Esophagus squamous epithelium (tissue), 5 donors: ENCODE measurements around the gene MNS1. TPM values are rescaled to one million over a fixed set of nuclear protein-coding genes. Genes with fewer than 3 reads are reported as not detected.

Source experiments
- DNase-seq: peaks from one replicate; lab custom pipeline; 2025; lab: John Stamatoyannopoulos, UW
- H3K27ac ChIP-seq, 4 donors: fragments of 200-600 bp; sonication (generic); one replicate each; pipeline ENCODE4 v1.5.1; 2016 to 2019; ENCODE audit warnings: mild to moderate bottlenecking in 1 of 4
- H3K27me3 ChIP-seq, 4 donors: fragments of 200-600 bp; sonication (generic); 1 replicate in 3 of 4; 2 replicates in 1 of 4; pipeline versions ENCODE4 v1.5.1 to v1.6.0; 2017 to 2021; ENCODE audit warnings: antibody characterized with exemption in 1 of 4
- H3K36me3 ChIP-seq, 3 donors: fragments of 200-600 bp; sonication (generic); one replicate each; pipeline ENCODE4 v1.5.1; 2016 to 2019
- H3K4me1 ChIP-seq, 3 donors: fragments of 200-600 bp; sonication (generic); one replicate each; pipeline ENCODE4 v1.5.1; 2017 to 2019
- H3K4me3 ChIP-seq, 4 donors: fragments of 200-600 bp; sonication (generic); 1 replicate in 3 of 4; 2 replicates in 1 of 4; pipeline ENCODE4 v1.5.1; 2016 to 2019; ENCODE audit warnings: mild to moderate bottlenecking in 2 of 4, moderate library complexity in 1 of 4
- H3K9me3 ChIP-seq, 3 donors: fragments of 200-600 bp; sonication (generic); one replicate each; pipeline ENCODE4 v1.5.1; 2016 to 2019
- POLR2A ChIP-seq, 4 donors: fragments of 450-650 bp; IDR thresholded peaks; one replicate each; pipeline ENCODE4 v1.6.1; 2017; ENCODE audit warnings: antibody characterized with exemption in 4 of 4, mild to moderate bottlenecking in 4 of 4, moderate library complexity in 3 of 4
- WGBS, 2 donors: methylation state at CpG; one replicate each; pipeline ENCODE4 v1.1.5; 2018; 5-methylcytosine and 5-hydroxymethylcytosine counted together
- intact Hi-C: fragments of 100-400 bp; cut with DNase I; formaldehyde crosslinking; loops from one replicate; pipeline ENCODE4 v1.15.0; 2022
- total RNA-seq, 4 donors: library from RNA; depleted of rRNA; stranded (reverse); fragments of >200 nt; gene quantifications; one replicate each; pipeline ENCODE4 v1.1.0, GENCODE V29; 2016
- TF ChIP-seq, protein P1 (sequence below), 6 experiments: fragments of 450-650 bp in 4 of 6; fragments of 200-600 bp in 2 of 6; sonication (generic) in 2 of 6; IDR thresholded peaks; one replicate each; pipeline ENCODE4 v1.5.1; 2016 to 2019; ENCODE audit warnings: antibody characterized with exemption in 6 of 6, mild to moderate bottlenecking in 4 of 6, moderate library complexity in 4 of 6
- donor health status: DM: yes; HTN: yes; CAD: no.

Gene MNS1
- total RNA-seq, 4 donors from 2014 or later = 0.57 to 1.1 (median 0.98) TPM

DNA sequence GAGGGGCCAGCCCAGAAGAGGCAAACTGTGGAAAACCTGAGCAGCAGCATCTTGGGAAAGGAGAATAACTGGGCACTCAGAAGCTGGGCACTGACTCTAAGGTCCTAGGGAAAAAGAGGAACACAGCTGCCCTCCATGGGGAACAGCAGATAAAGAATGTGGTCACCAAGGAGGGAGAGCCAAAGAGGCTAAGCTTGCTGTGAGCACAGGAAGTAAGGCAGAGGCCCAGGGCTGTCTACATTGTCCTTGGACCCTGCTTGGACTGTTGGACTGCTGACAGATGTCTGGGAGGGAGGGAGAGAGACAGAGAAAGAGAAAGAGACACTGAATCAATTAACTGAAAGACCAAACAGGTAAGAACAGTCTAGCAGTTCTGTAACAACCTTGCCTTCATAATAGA, 4.5 kb upstream of the MNS1 start:
- no peaks in the 10 kb centered on the region for H3K36me3 ChIP-seq
- H3K4me1 ChIP-seq = peaks cover 0 to 11% (median 2%) of the 10 kb centered on the region in 3 donors
- intact Hi-C loops = no loop called here
- no peaks in the 10 kb centered on the region for H3K9me3 ChIP-seq
- H3K27me3 ChIP-seq = no peaks in the 10 kb centered on the region
- H3K4me3 ChIP-seq = no peak overlapping the region
- TF ChIP-seq, protein P1, sequence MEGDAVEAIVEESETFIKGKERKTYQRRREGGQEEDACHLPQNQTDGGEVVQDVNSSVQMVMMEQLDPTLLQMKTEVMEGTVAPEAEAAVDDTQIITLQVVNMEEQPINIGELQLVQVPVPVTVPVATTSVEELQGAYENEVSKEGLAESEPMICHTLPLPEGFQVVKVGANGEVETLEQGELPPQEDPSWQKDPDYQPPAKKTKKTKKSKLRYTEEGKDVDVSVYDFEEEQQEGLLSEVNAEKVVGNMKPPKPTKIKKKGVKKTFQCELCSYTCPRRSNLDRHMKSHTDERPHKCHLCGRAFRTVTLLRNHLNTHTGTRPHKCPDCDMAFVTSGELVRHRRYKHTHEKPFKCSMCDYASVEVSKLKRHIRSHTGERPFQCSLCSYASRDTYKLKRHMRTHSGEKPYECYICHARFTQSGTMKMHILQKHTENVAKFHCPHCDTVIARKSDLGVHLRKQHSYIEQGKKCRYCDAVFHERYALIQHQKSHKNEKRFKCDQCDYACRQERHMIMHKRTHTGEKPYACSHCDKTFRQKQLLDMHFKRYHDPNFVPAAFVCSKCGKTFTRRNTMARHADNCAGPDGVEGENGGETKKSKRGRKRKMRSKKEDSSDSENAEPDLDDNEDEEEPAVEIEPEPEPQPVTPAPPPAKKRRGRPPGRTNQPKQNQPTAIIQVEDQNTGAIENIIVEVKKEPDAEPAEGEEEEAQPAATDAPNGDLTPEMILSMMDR (IDR thresholded peaks at IDR 0.05) = no peak
- TF ChIP-seq POLR2A (IDR thresholded peaks at IDR 0.05) = no peak
- H3K27ac ChIP-seq = no peak overlapping the region
- DNase-seq = no peak

DNA sequence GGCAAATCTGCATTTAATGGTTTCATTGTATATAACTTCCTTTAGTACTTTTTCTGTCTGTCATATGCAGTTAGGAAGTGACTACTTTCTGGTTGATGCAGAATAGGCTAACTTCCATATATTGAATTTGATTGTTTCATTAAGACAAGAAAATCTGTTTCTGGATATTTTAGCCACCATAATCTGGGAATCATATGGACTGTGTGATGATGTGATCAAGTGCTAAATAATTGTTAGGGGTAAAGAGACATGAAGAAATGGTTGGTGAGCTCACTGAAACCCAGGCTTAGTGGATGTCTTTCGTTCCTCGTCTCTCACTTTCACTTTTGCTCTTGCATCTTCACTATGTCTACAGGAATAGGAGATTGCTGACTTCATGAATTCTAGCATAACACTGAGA, 3.5 kb upstream of the MNS1 start:
- Histone ChIP-seq H3K27me3 (no peaks in the 10 kb centered on the region), H3K9me3 (no peaks in the 10 kb centered on the region), H3K4me3 (peak overlapping the region in 3 of 4 donors; percentile 17 to 54 (median 19)), H3K36me3 (no peaks in the 10 kb centered on the region), H3K27ac (no peak overlapping the region), H3K4me1 (peaks cover 0 to 20% (median 5%) of the 10 kb centered on the region in 3 donors)
- TF ChIP-seq, protein P1 (IDR thresholded peaks at IDR 0.05) = no peak
- TF ChIP-seq POLR2A (IDR thresholded peaks at IDR 0.05) = no peak
- no peak for DNase-seq
- intact Hi-C loops = no loop called here
- 7 to 22% methylated on average over 2 of the region's 2 CpGs for WGBS, 2 donors

DNA sequence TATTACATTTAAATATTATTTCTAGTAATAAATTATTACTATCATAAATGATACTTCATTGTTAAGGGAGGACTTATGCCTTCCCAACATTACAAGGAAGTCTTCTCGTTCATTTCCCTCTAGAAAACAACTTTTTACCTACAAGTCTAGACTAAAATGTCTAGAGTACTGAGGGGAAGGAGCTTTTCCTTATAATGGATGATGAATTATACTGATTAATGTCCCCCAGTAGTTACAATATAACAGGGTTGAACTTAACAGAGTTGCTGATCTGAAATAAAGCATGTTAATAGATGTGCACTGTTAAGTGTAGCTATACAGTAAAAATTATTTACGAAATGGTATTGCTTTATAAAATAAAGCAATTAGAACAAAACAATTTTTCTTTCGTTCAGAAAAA, 2.7 kb upstream of the MNS1 start:
- Histone ChIP-seq H3K4me3 (no peak overlapping the region), H3K36me3 (no peaks in the 10 kb centered on the region), H3K27me3 (no peaks in the 10 kb centered on the region), H3K4me1 (peaks cover 0 to 20% (median 5%) of the 10 kb centered on the region in 3 donors), H3K9me3 (no peaks in the 10 kb centered on the region), H3K27ac (no peak overlapping the region)
- TF ChIP-seq, protein P1 (IDR thresholded peaks at IDR 0.05) = no peak
- no peak for TF ChIP-seq POLR2A (IDR thresholded peaks at IDR 0.05)
- DNase-seq = no peak
- WGBS, 2 donors = 64 to 67% methylated on average over 3 of the region's 3 CpGs
- intact Hi-C loops = no loop called here

DNA sequence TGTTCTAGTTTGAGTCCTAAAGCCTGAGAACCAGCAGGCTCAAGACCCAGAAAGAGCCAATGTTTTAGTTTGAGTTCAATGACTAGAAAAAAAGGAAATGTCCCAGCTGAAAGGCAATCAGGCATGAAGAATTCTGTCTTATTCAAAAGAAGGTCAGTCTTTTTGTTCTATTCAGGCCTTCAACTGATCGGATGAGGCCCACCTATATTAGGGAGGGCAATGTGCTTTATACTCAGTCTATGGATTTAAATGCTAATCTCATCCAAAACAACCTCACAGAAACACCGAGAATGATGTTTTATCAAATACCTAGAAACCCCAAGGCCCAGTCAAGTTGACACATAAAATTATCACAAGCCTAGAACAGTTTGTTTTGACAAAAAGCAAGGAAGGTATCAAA, 4.0 kb downstream of the MNS1 start:
- H3K36me3 ChIP-seq = no peaks in the 10 kb centered on the region
- H3K27me3 ChIP-seq = no peaks in the 10 kb centered on the region
- intact Hi-C loops = no loop called here
- TF ChIP-seq, protein P1 (IDR thresholded peaks at IDR 0.05) = no peak
- TF ChIP-seq POLR2A (IDR thresholded peaks at IDR 0.05) = no peak
- no peaks in the 10 kb centered on the region for H3K9me3 ChIP-seq
- H3K4me3 ChIP-seq = no peak overlapping the region
- H3K4me1 ChIP-seq = peaks cover 0 to 20% (median 5%) of the 10 kb centered on the region in 3 donors
- WGBS, 2 donors = 86 to 93% methylated on average over 2 of the region's 2 CpGs
- no peak overlapping the region for H3K27ac ChIP-seq
- DNase-seq = no peak

DNA sequence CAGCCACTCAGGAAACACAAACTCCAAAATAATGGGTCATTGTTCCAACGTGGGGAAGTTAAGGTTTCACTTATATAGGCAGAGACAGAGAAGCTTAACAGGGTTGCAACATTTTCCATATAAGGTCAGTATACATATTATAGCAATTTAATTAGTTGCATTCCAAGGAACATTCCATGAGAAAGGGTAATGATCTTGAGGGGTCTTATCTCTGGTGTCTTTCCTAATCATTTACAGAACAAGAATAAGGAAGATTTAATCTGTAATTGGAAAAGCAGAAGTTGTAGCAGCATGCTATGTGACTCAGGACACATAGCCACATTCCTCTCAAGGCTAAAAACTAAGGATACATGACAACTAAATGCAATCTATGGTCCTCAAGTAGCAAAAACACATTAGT, 4.9 kb downstream of the MNS1 start:
- Histone ChIP-seq H3K27me3 (no peaks in the 10 kb centered on the region), H3K27ac (no peak overlapping the region), H3K4me1 (peaks cover 0 to 14% (median 5%) of the 10 kb centered on the region in 3 donors), H3K9me3 (no peaks in the 10 kb centered on the region), H3K4me3 (no peak overlapping the region), H3K36me3 (no peaks in the 10 kb centered on the region)
- intact Hi-C loops = no loop called here
- TF ChIP-seq, protein P1 (IDR thresholded peaks at IDR 0.05) = no peak
- no peak for TF ChIP-seq POLR2A (IDR thresholded peaks at IDR 0.05)
- 42 to 58% methylated on average over 1 of the region's 1 CpG for WGBS, 2 donors
- no peak for DNase-seq
